Endothelial cell (in vitro differentiated cells): Measurements from ENCODE around the gene PEX1. TPM values are rescaled to one million over a fixed set of nuclear protein-coding genes. Genes with fewer than 3 reads are reported as not detected.

Source experiments
- DNase-seq: peaks from one replicate; pipeline ENCODE4 v3.0.0; 2021; ENCODE audit warnings: low spot score
- H3K27ac Mint-ChIP-seq: one replicate; pipeline ENCODE4 v1.8.0; 2021; ENCODE audit warnings: mixed read lengths, inconsistent platforms; ENCODE audit not compliant: unreplicated experiment
- H3K27me3 Mint-ChIP-seq: one replicate; pipeline ENCODE4 v1.8.0; 2021; ENCODE audit warnings: mild to moderate bottlenecking, moderate library complexity, mixed read lengths, inconsistent platforms; ENCODE audit not compliant: unreplicated experiment
- H3K36me3 Mint-ChIP-seq: one replicate; pipeline ENCODE4 v1.8.0; 2021; ENCODE audit warnings: mild to moderate bottlenecking, low read depth, mixed read lengths, inconsistent platforms; ENCODE audit not compliant: unreplicated experiment
- H3K4me1 Mint-ChIP-seq: one replicate; pipeline ENCODE4 v1.8.0; 2021; ENCODE audit warnings: mild to moderate bottlenecking, mixed read lengths, inconsistent platforms; ENCODE audit not compliant: unreplicated experiment
- H3K4me3 Mint-ChIP-seq: one replicate; pipeline ENCODE4 v1.8.0; 2021; ENCODE audit warnings: mild to moderate bottlenecking, mixed read lengths, inconsistent platforms; ENCODE audit not compliant: unreplicated experiment
- H3K9me3 Mint-ChIP-seq: one replicate; pipeline ENCODE4 v1.8.0; 2021; ENCODE audit warnings: mixed read lengths, inconsistent platforms; ENCODE audit not compliant: unreplicated experiment
- CTCF ChIP-seq: fragments of 200-600 bp; sonication (generic); IDR thresholded peaks from one replicate; pipeline ENCODE4 v1.5.0; 2021; ENCODE audit warnings: antibody characterized with exemption; ENCODE audit not compliant: unreplicated experiment
- total RNA-seq: library from RNA; stranded (reverse); fragmentation: NEBNext Ultra II Directional; extraction: Animal tissue kit (Norgen Biotek cat#: 25700); gene quantifications from one replicate; pipeline ENCODE4 v1.2.1, GENCODE V29; 2021; ENCODE audit not compliant: unreplicated experiment

The PEX1 gene
- total RNA-seq, 1 donor from 2014 or later = 20.3 TPM

GRCh38 chr7:92466682-92467081, 61.6 kb downstream of the PEX1 start:
- no peak for TF ChIP-seq CTCF
- H3K27ac Mint-ChIP-seq = no peak overlapping the region
- peaks cover 24% of the 10 kb centered on the region for H3K36me3 Mint-ChIP-seq
- H3K4me1 Mint-ChIP-seq = no peaks in the 10 kb centered on the region
- H3K4me3 Mint-ChIP-seq = no peak overlapping the region
- peaks cover 10% of the 10 kb centered on the region for H3K9me3 Mint-ChIP-seq
- DNase-seq = no peak
- H3K27me3 Mint-ChIP-seq = no peaks in the 10 kb centered on the region

GRCh38 chr7:92464515-92464914, 63.8 kb downstream of the PEX1 start:
- H3K36me3 Mint-ChIP-seq = peaks cover 15% of the 10 kb centered on the region
- H3K27ac Mint-ChIP-seq = no peak overlapping the region
- no peaks in the 10 kb centered on the region for H3K4me1 Mint-ChIP-seq
- no peak for DNase-seq
- H3K4me3 Mint-ChIP-seq = no peak overlapping the region
- TF ChIP-seq CTCF = no peak
- H3K27me3 Mint-ChIP-seq = no peaks in the 10 kb centered on the region
- peaks cover 10% of the 10 kb centered on the region for H3K9me3 Mint-ChIP-seq

- DNase-seq = no peak
- H3K9me3 Mint-ChIP-seq = peaks cover 3% of the 10 kb centered on the region
- no peaks in the 10 kb centered on the region for H3K4me1 Mint-ChIP-seq
- no peak overlapping the region for H3K4me3 Mint-ChIP-seq
- no peaks in the 10 kb centered on the region for H3K27me3 Mint-ChIP-seq
- TF ChIP-seq CTCF = no peak
- no peak overlapping the region for H3K27ac Mint-ChIP-seq
- peaks cover 3% of the 10 kb centered on the region for H3K36me3 Mint-ChIP-seq
Measured at GRCh38 chr7:92462560-92462959, 65.8 kb downstream of the PEX1 start.

- Mint-ChIP-seq H3K9me3 (no peaks in the 10 kb centered on the region), H3K36me3 (no peaks in the 10 kb centered on the region), H3K27ac (no peak overlapping the region), H3K4me1 (no peaks in the 10 kb centered on the region), H3K27me3 (no peaks in the 10 kb centered on the region), H3K4me3 (no peak overlapping the region)
- peak; percentile 36 for DNase-seq
- peak; percentile 60 for TF ChIP-seq CTCF
Measured at GRCh38 chr7:92461027-92462003, 67.0 kb downstream of the PEX1 start.

GRCh38 chr7:92460510-92460909, 67.8 kb downstream of the PEX1 start:
- Mint-ChIP-seq H3K4me3 (no peak overlapping the region), H3K27me3 (no peaks in the 10 kb centered on the region), H3K36me3 (no peaks in the 10 kb centered on the region), H3K9me3 (no peaks in the 10 kb centered on the region), H3K4me1 (no peaks in the 10 kb centered on the region), H3K27ac (no peak overlapping the region)
- no peak for DNase-seq
- TF ChIP-seq CTCF = no peak
